ENCODE data around the gene PIK3CA.
A peak's percentile ranks its signal among the peaks of the same experiment; 100 is the strongest.
"Not testable (repeated sequence)": the region's sequence is repeated elsewhere in the genome, so short reads cannot be mapped to it uniquely, and the experiment has no call there.

Gene PIK3CA

DNA sequence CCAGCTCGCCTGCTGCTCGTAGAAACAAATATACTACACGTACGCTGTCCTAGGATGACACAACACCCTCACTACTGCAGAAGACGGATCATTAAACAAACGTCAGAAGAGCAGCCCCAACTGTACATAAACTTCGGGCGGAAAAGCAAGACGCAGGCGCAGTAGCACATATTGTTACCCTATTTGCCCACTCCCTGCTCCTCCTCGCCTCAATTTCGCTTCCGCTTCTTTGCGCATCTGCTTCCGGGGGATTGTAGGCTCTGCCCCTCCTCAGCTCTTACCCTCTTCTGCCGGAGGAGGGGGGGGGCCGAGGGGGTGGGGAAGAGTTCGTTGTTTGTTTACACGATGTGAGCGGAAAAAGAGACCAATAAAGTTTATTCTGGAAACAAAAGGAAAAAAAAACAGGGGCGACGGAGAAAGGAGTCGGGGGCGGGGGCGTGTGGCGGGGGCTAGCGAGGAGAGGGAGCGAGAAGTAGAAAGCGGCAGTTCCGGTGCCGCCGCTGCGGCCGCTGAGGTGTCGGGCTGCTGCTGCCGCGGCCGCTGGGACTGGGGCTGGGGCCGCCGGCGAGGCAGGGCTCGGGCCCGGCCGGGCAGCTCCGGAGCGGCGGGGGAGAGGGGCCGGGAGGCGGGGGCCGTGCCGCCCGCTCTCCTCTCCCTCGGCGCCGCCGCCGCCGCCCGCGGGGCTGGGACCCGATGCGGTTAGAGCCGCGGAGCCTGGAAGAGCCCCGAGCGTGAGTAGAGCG, at the start of gene PIK3CA:
TSS of gene PIK3CA (plus strand) at position 485 of the 743 bp plus-strand sequence. CDS start 50,469 bp downstream, outside the sequence.
- peak; percentile 72 to 86 (median 86) for DNase-seq (ENCODE audit: low read depth in 3 of 3, low spot score in 1 of 3)

DNA sequence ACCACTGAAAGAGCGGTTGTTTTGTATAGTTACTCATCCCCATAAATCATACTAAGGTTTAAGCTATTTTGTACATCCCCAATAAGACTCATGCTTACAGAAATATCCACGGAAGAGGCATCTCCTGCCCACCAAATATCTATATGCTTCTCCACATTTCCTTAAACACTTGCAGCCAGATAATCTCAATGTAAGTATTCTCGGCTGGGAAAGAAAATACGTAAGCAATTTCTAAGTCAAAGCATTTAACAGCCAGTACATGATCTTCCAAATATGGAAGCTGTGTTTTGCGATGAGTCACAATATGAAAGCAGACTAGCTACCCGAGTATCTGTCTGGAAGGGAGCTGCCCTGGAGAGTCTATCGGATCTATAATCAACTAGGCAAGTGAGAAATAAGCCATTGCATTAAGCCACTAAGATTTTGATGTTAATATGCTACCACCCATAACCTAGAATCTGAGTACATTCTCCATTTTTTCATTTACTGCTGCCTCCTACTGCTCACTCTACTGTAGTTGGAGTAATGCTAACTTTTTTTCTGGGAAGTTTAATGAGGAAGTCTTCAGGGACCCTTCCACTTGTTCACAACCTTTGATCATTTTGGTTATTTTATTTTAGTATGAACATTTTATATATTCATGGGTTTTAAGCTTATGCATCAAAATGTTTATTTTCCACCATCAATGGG, 49.6 kb upstream of the PIK3CA start:
- DNase-seq (ENCODE audit: low read depth in 3 of 3, low spot score in 1 of 3): no peak

DNA sequence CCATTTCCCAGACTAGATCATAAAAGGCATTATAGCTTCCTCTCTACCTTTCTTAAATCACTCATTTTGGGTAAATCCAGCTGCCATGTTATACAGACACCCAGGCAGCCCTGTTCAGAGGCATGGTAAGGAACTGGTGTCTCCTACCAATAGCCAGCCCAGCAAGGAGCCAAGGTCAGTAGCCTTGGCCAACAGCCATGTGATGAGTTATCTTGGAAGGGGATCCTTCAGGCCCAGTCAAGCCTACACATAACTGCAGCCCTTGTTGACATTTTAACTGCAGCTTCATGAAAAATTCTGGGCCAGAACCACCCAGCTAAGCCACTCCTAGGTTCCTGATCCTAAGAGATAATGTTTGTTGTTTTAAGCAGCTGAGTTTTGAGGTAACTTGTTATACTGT, 47.5 kb upstream of the PIK3CA start:
- DNase-seq (ENCODE audit: low read depth in 3 of 3, low spot score in 1 of 3): no peak

DNA sequence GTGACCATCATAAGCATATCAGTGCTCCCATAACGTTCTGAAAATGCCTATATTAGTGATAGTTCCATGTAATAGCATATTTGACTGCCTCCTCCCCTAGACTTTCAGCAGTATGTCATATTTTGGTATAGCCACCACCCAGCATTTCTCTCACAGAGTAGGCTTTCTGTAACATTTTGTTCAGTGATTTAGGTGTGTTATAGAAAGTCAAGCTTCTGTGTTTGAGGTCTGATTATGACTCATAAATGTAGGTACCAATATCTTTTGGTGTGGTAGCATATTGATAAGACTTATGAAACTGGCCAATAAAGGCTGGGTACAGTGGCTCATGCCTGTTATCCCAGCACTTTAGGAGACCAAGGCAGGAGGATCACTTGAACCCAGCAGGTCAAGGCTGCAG, 42.3 kb upstream of the PIK3CA start:
- DNase-seq (ENCODE audit: low read depth in 3 of 3, low spot score in 1 of 3): no peak

DNA sequence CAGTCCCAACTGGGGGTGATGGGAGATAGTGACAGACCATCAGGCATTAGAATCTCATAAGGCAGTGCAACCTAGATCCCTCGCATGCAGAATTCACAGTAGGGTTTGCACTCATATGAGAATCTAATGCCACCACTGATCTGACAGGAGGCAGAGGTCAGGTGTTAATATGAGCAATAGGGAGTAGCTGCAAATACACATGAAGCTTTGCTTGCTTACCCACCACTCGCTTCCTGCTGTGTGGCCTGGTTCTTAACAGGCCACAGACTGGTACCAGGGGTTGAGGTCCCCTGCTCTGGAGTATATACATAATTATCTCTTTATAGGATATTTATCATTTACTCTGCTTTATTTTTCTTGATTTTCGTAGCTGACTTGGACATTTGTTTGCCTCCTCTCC, 40.5 kb upstream of the PIK3CA start:
- no peak for DNase-seq (ENCODE audit: low read depth in 3 of 3, low spot score in 1 of 3)

DNA sequence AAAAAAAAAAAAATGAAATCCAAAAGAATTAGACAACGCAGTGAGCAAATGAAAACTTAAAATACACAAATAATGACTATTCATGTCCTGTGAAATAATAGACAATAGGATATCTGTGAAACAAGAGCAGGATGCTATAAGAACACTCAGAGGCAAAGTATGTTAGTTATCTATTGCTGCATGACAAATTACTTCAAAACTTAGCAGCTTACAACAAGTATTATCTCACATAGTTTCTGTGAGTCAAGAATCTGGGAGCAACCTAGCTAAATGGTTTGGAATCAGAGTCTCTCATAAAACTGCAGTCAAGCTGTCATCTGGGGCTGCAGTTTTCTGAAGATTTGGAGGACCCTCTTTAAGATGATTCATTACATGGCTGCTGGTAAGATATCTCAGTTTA, 40.1 kb upstream of the PIK3CA start:
- DNase-seq (ENCODE audit: low read depth in 3 of 3, low spot score in 1 of 3): no peak

DNA sequence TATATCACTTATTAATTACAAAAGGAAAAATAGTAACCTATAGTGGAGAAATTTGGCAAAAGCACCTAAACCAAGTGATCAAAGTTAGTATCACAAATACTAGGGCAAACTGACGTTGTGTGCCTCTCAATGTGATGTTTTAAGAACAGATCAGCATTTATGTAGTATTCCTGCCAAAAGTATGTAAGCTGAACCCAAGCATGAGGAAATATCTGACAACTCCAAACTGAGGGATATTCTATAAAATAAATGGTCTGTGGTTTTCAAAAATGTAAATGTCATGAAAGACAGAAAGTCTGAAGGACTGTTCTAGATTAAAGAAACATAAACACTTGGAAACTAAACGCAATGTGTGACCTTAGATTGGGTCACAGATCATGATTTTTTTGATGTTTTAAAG, 34.3 kb upstream of the PIK3CA start:
- no peak for DNase-seq (ENCODE audit: low read depth in 3 of 3, low spot score in 1 of 3)

DNA sequence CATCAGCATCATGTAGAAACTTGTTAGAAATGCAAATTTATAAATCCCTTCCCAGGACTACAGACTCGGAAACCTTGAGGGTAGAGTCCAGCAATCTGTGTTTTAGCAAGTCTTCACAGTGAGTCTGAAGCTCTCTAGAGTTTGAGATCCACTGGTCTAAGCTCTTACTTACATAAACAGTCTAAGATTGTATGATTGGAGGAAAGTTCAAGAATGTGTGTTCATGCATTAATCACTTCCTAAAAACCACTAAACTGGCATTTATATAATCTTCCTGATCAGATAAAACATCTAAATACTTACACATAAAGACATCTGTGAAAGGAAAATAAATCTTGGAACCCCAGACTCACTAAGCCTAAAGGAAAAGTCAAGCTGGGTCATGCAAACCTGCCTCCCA, 32.7 kb upstream of the PIK3CA start:
- DNase-seq (ENCODE audit: low read depth in 3 of 3, low spot score in 1 of 3): not testable (repeated sequence)

DNA sequence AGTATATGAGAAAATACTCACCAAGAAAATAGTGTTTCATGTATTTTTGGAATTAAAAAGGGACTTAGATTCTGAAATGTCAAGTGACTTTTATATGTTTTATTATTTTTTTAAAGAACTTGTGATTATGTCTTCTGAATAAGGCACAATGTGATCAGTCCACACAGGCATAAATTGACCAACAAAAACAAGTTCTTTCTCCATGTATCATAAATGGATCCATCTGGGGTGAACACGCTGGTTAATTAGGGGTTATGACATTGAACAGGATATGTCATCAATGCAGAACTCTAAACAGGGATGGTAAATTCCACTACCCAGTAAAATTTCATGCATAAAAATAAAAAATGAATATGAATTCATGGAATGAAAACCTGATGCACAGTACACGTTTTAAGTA, 31.3 kb upstream of the PIK3CA start:
- no peak for DNase-seq (ENCODE audit: low read depth in 3 of 3, low spot score in 1 of 3)

DNA sequence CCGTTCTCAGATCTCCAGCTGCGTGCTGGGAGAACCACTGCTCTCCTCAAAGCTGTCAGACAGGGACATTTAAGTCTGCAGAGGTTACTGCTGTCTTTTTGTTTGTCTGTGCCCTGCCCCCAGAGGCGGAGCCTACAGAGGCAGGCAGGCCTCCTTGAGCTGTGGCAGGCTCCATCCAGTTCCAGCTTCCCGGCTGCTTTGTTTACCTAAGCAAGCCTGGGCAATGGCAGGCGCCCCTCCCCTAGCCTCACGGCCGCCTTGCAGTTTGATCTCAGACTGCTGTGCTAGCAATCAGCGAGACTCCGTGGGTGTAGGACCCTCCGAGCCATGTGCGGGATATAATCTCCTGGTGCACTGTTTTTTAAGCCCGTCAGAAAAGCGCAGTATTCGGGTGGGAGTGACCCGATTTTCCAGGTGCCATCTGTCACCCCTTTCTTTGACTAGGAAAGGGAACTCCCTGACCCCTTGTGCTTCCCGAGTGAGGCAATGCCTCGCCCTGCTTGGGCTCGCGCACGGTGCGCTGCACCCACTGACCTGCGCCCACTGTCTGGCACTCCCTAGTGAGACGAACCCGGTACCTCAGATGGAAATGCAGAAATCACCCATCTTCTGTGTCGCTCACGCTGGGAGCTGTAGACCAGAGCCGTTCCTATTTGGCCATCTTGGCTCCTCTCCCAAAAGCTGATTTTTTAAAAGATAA, 15.8 kb upstream of the PIK3CA start:
- DNase-seq (ENCODE audit: low read depth in 3 of 3, low spot score in 1 of 3): not testable (repeated sequence)

DNA sequence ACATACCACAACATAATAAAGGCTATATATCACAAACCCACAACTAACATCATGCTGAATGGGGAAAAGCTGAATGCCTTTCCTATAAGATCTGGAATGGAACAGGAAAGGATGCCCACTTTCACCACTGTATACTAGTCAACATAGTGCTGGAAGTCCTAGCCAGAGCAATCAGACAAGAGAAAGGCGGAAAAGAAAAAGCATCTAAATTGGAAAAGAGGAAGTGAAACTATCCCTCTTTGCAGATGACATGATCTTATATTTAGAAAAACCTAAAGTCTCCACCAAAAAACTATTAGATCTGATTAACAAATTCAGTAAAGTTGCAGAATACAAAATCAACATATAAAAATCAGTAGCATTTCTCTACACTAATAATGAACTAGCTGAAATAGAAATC, 14.6 kb upstream of the PIK3CA start:
- no peak for DNase-seq (ENCODE audit: low read depth in 3 of 3, low spot score in 1 of 3)

DNA sequence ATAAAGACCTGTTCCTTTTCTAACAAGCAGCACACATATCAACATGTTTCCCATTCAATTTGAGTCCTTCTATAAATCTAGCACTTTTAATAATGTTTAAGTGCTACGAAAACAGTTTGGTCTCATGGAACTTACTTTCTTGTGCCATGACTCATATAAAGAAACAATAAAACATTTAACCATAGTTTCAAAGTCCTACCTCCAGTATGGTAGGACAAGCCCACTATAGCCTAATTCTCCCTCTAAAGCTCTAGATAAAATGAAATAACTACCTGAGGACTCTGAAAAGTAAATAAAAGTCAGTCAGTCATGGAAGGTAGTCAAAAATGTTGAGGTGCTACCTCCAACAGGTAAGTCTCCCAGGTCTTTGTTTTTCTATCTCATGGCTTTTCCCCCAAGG, 12.0 kb upstream of the PIK3CA start:
- DNase-seq (ENCODE audit: low read depth in 3 of 3, low spot score in 1 of 3): no peak

DNA sequence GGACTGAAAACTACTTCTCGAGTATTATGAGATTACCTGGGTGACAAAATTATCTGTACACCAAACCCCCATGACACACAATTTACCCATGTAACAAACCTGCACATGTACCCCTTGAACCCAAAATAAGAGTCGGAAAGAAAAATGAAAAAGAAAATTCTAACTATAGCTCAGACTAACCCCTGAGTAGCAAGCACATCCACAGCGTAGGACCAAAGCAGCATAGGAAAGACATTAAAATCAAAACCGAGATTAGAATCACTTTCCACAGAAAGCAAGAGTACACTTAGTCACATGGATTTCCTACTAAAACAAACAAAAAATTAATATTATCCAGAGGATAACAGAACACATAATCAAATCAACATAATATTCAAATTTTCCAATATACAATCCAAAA, 6.3 kb upstream of the PIK3CA start:
- DNase-seq (ENCODE audit: low read depth in 3 of 3, low spot score in 1 of 3): no peak

DNA sequence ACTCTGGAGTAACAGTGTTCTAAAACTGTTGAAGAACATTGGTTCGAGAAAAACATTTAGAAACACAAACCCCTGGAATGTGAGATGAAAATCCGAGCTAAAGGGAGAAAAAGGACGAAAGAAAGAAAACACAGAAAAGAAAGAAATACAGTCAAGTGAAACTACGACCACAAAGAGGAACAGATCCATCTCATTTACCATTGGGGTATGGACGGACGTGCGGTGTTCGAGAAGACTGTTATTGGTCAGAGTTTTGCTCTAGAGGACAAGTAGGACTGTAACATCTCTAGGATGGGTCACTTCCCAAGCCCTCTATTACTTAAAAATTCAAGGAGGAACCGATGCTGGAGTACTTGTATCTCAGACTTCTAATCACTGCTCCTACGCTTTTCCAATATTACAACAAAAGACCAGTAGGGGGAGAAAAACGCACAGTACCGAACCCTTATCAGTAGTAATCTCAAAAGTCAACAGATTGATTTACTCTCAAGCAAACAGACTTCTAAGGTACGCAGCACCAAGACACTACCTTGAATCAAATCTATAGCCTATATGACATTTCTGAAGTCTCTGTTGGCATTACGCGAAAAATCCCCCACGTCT, 1.1 kb upstream of the PIK3CA start:
- peak in 1 of 3 donors; percentile 4 for DNase-seq (ENCODE audit: low read depth in 3 of 3, low spot score in 1 of 3)

DNA sequence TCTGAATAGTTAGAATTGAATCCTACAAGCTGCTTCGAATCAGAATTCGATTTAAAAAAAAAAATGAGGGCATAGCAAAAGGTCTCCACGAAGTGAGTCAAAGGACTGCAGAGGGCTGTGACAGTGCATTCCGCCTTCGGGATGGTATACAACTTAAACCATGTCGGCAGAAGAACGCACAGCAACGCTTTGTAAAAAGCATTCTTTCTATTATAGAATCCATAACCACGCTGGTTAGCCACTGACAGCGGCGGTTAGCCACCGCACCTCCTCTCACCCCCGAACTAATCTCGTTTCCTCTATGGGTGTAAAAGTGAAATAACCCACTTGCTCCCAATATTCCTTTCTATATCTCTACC, 664 bp upstream of the PIK3CA start:
- DNase-seq (ENCODE audit: low read depth in 3 of 3, low spot score in 1 of 3): peak; percentile 0 to 27 (median 6)

DNA sequence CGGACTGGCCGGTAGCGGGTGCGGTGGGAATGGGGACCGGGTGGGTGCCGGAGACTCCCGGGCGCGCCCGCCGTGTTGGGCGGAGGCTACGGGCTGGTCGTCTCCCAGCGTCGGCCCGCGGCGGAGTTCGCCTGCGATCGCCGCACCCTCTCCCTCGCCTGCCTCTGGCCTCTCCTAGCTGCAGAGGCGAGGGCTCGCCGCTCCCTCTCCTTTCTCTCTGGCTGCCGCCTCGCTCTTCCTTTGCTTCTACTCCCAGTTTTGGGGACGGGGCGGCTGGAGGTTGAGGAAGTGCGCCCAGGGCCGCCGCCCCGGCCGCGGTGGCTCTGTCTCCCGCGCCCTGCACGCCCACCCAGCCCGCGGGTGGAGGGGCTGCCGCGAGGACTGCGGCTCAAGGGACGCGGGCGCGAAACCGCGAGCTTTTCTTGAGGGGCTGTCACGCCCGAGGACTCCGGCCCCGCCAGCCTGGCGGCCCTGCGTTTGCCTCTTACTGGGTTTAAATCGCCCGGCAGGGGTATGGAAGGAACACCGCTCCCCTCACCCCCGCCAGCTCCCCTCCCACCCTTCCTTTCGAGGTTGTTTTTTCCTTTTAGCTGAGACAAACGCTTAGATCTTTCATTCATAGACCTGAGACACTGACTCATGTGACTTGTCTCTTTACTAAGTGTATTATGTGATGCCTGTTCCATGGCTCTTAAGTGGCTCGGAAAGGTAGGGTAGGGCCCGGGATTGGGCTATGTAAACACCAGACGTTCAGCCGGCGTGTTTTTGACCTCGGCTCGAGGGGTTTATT, 654 bp downstream of the PIK3CA start:
- peak; percentile 37 to 52 (median 40) for DNase-seq (ENCODE audit: low read depth in 3 of 3, low spot score in 1 of 3)

DNA sequence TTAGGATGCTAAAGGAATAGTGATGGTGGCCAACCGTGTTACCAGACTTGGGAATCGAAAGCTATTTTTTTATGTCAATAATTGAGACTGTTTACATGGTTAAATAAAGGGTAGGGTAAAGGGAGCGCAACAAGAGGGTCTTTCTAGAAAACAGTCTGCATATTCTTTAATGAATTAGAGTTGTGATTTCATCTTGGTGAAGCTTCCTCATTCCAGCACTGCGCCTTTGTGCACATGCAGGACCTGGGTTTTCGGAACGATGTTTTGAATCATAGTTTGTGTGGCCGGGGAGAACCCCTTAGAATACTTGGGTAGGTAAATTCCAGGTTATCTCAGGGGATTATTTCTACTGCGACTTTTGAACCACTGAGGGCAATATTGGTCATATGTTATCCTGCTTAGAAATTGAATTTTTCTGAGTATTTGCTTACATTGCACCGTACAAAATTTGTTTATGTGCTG, 1.3 kb downstream of the PIK3CA start:
- peak in 2 of 3 donors; percentile 2 to 5 for DNase-seq (ENCODE audit: low read depth in 3 of 3, low spot score in 1 of 3)

DNA sequence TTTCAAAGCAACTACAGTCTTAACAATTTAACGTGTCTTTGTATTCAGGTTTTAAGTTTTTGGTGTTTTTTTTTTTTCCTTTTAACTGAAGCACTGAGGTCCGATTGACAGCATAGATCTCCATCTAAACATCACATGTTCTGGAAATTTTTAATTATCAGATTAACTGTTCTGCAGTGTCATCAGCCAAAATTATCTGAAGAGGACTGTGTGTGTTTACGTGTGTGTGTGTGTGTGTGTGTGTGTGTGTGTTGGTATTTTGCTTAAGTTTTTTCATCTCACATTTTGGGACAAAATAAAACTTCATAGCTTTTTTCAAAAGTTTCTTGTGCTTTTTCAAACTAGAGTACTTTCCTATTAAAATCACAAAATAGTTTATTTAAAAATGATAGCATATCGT, 1.8 kb downstream of the PIK3CA start:
- no peak for DNase-seq (ENCODE audit: low read depth in 3 of 3, low spot score in 1 of 3)

DNA sequence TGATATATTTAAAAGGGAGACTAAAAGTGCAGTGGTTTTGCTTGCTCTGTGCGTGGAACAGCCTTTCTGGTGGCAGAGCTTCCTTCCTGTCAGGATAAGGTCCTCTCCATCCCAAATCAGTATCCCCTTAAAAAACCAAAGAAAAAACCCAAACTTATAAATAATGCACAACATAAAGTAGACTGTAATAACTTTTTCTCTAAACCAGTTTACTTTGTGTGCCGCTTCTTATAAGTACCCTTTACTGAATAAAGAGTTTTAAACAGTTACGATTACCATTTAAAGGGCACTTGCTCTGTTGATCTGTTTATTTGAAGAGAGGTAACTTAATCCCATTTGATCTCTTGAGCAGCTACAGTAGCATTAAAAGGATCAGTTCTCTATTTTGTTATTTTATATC, 2.5 kb downstream of the PIK3CA start:
- no peak for DNase-seq (ENCODE audit: low read depth in 3 of 3, low spot score in 1 of 3)

DNA sequence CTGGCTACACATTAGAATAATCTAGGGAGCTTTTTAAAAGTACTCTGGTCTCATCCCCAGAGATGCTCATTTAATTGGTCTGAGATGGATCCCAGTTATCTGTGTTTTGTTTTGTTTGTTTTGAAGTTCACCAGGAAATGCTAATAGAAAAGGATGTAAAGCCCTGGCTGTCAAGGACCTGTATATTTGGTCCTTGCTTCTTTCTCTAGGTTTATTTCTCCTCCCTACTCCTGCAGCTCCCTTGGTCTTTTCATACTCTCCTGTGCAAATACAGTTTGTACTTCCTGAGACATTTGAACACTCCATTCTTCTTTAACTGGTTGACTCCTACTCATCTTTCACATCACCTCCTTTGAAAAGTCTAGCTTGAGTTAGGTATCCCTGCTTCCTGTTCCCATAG, 3.3 kb downstream of the PIK3CA start:
- no peak for DNase-seq (ENCODE audit: low read depth in 3 of 3, low spot score in 1 of 3)

DNA sequence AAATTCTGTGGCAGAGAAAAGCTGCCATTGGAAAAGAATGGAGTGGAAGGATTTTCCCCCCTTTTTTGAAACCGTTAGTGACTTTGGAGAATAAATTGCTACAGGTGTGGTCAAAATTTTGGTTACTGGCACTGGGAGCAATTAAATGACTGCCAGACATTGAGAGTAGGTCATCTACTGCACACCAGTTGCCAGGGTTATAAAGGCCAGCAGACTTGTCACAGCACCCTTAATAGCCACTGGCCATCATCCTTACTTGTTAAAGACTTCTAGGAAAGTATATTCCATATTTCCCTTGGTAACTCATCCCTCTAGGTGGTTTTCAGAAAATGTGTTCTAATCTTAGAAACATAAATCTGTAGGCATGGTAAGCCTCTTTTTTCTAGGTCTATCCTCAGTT, 8.0 kb downstream of the PIK3CA start:
- DNase-seq (ENCODE audit: low read depth in 3 of 3, low spot score in 1 of 3): no peak
